Chondrocyte (in vitro differentiated cells): ENCODE data around the gene SNTG2. TPM values are rescaled to one million over a fixed set of nuclear protein-coding genes. Genes with fewer than 3 reads are reported as not detected.

Experiments used
- DNase-seq: peaks from one replicate; pipeline ENCODE4 v3.0.0; 2021; ENCODE audit warnings: mixed read lengths, low spot score
- H3K27ac Mint-ChIP-seq: one replicate; pipeline ENCODE4 v1.8.0; 2021; ENCODE audit warnings: mild to moderate bottlenecking, moderate library complexity, mixed read lengths; ENCODE audit not compliant: unreplicated experiment
- H3K27me3 Mint-ChIP-seq: 2 replicates; pipeline ENCODE4 v1.8.0; 2021; ENCODE audit warnings: low read depth, mixed read lengths
- H3K36me3 Mint-ChIP-seq: 2 replicates; pipeline ENCODE4 v1.8.0; 2021; ENCODE audit warnings: low read depth, mixed read lengths
- H3K4me1 Mint-ChIP-seq: 2 replicates; pipeline ENCODE4 v1.8.0; 2021; ENCODE audit warnings: low read depth, mild to moderate bottlenecking, mixed read lengths
- H3K4me3 Mint-ChIP-seq: one replicate; pipeline ENCODE4 v1.8.0; 2021; ENCODE audit warnings: mild to moderate bottlenecking, moderate library complexity, mixed read lengths; ENCODE audit not compliant: unreplicated experiment
- H3K9me3 Mint-ChIP-seq: 2 replicates; pipeline ENCODE4 v1.8.0; 2021; ENCODE audit warnings: low read depth, mixed read lengths
- CTCF ChIP-seq: fragments of 200-600 bp; sonication (generic); IDR thresholded peaks from 2 replicates; pipeline ENCODE4 v1.5.0; 2021; ENCODE audit warnings: antibody characterized with exemption, mild to moderate bottlenecking, moderate library complexity
- total RNA-seq: library from RNA; stranded (reverse); gene quantifications from 3 replicates; pipeline ENCODE4 v1.2.1, GENCODE V29; 2021

Gene SNTG2
- total RNA-seq, 1 donor from 2014 or later = not detected

GRCh38 chr2:945104-945503, 5.5 kb upstream of the SNTG2 start:
- Mint-ChIP-seq H3K9me3 (peaks cover 8% of the 10 kb centered on the region), H3K4me1 (peaks cover 12% of the 10 kb centered on the region), H3K27ac (no peak overlapping the region), H3K27me3 (peaks cover 18% of the 10 kb centered on the region), H3K4me3 (no peak overlapping the region), H3K36me3 (peaks cover 5% of the 10 kb centered on the region)
- TF ChIP-seq CTCF = no peak
- no peak for DNase-seq

GRCh38 chr2:946073-946948, 4.3 kb upstream of the SNTG2 start:
- DNase-seq = no peak
- peaks cover 18% of the 10 kb centered on the region for H3K27me3 Mint-ChIP-seq

GRCh38 chr2:949384-950079, 1.1 kb upstream of the SNTG2 start:
- Mint-ChIP-seq H3K36me3 (peaks cover 2% of the 10 kb centered on the region), H3K9me3 (peaks cover 4% of the 10 kb centered on the region), H3K27me3 (peaks cover 40% of the 10 kb centered on the region), H3K27ac (no peak overlapping the region), H3K4me1 (peaks cover 10% of the 10 kb centered on the region), H3K4me3 (peak overlapping the region; percentile 66)
- DNase-seq = no peak
- TF ChIP-seq CTCF = no peak

More at GRCh38 chr2:946073-946948, 4.3 kb upstream of the SNTG2 start:
- H3K9me3 Mint-ChIP-seq = peaks cover 8% of the 10 kb centered on the region
- H3K4me1 Mint-ChIP-seq = peaks cover 7% of the 10 kb centered on the region
- peaks cover 5% of the 10 kb centered on the region for H3K36me3 Mint-ChIP-seq
- no peak overlapping the region for H3K27ac Mint-ChIP-seq
- no peak for TF ChIP-seq CTCF
- no peak overlapping the region for H3K4me3 Mint-ChIP-seq

GRCh38 chr2:951224-952006, 766 bp downstream of the SNTG2 start:
- no peak for DNase-seq
- Mint-ChIP-seq H3K27me3 (peaks cover 36% of the 10 kb centered on the region), H3K4me3 (peak overlapping the region; percentile 57), H3K36me3 (no peaks in the 10 kb centered on the region), H3K27ac (no peak overlapping the region), H3K9me3 (no peaks in the 10 kb centered on the region), H3K4me1 (peaks cover 10% of the 10 kb centered on the region)
- no peak for TF ChIP-seq CTCF

GRCh38 chr2:953408-953807, 2.8 kb downstream of the SNTG2 start:
- Mint-ChIP-seq H3K27ac (no peak overlapping the region), H3K27me3 (peaks cover 42% of the 10 kb centered on the region), H3K36me3 (no peaks in the 10 kb centered on the region), H3K4me1 (peaks cover 10% of the 10 kb centered on the region), H3K9me3 (no peaks in the 10 kb centered on the region), H3K4me3 (no peak overlapping the region)
- DNase-seq = no peak
- no peak for TF ChIP-seq CTCF
